Uterus (tissue), 4 donors: ENCODE measurements around the gene EP300. TPM values are rescaled to one million over a fixed set of nuclear protein-coding genes. Genes with fewer than 3 reads are reported as not detected.

Experiments
- DNase-seq, 2 donors: peaks; one replicate each; pipeline ENCODE4 v3.0.0-alpha.2; 2019 to 2020
- H3K27ac ChIP-seq, 2 donors: fragments of 200-600 bp; sonication (generic); 1 replicate in 1 of 2; 2 replicates in 1 of 2; pipeline ENCODE4 v1.5.1; 2016 to 2018
- H3K27me3 ChIP-seq, 2 donors: fragments of 200-600 bp; sonication (generic); one replicate each; pipeline ENCODE4 v1.5.1; 2018 to 2019; ENCODE audit warnings: control low read depth in 1 of 2
- H3K36me3 ChIP-seq, 2 donors: fragments of 200-600 bp; sonication (generic); one replicate each; pipeline ENCODE4 v1.5.1; 2019; ENCODE audit warnings: control low read depth in 1 of 2
- H3K4me1 ChIP-seq, 2 donors: fragments of 200-600 bp; sonication (generic); one replicate each; pipeline ENCODE4 v1.5.1; 2018 to 2019; ENCODE audit warnings: control low read depth in 1 of 2
- H3K4me3 ChIP-seq, 2 donors: fragments of 200-600 bp; sonication (generic); 1 replicate in 1 of 2; 2 replicates in 1 of 2; pipeline ENCODE4 v1.5.1; 2018 to 2019; ENCODE audit warnings: mild to moderate bottlenecking in 1 of 2
- H3K9me3 ChIP-seq, 2 donors: fragments of 200-600 bp; sonication (generic); one replicate each; pipeline ENCODE4 v1.5.1; 2019; ENCODE audit warnings: control low read depth in 1 of 2
- POLR2A ChIP-seq, 2 donors: fragments of 450-650 bp; IDR thresholded peaks; one replicate each; pipeline ENCODE4 v1.6.1; 2016; ENCODE audit warnings: antibody characterized with exemption in 2 of 2, mild to moderate bottlenecking in 1 of 2, moderate library complexity in 1 of 2
- intact Hi-C: fragments of 100-400 bp; cut with DNase I; formaldehyde crosslinking; loops from one replicate; pipeline ENCODE4 v1.15.1; 2023; ENCODE audit warnings: low total_unique reads
- total RNA-seq, 4 donors: library from RNA; depleted of rRNA in 3 of 4; stranded (reverse); fragments of >200 nt in 3 of 4; gene quantifications; one replicate each; pipeline versions ENCODE4 v1.1.0 to v1.2.4, GENCODE V29; 2014 to 2023
- TF ChIP-seq, protein P1 (sequence below), 4 experiments: fragments of 200-600 bp in 2 of 4; fragments of 450-650 bp in 2 of 4; sonication (generic) in 2 of 4; IDR thresholded peaks; one replicate each; pipeline ENCODE4 v1.5.1; 2016 to 2019; ENCODE audit warnings: antibody characterized with exemption in 4 of 4, mild to moderate bottlenecking in 2 of 4, moderate library complexity in 1 of 4
- donor health status: DM: yes; HTN: yes; CAD: no.

The EP300 gene
- total RNA-seq, 4 donors from 2014 or later: 18.8 to 116 (median 72.5) TPM

DNA sequence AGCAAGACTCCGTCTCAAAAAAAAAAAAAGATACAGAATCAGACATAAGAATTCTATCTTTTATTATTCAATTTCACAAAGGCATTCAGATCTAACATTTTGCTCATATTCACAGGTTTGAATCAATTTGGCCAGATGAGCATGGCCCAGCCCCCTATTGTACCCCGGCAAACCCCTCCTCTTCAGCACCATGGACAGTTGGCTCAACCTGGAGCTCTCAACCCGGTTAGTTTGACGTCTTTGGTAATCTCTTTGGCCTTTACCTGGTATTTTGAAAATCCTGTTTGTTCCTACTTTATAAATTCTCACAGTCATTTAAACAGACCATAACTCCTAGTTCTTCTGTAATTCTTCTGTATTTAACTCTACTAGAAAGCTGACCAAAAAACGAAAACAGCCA is 55.3 kb downstream of the EP300 start:
- no peaks in the 10 kb centered on the region for H3K27me3 ChIP-seq
- TF ChIP-seq POLR2A (IDR thresholded peaks at IDR 0.05): no peak
- TF ChIP-seq, protein P1, sequence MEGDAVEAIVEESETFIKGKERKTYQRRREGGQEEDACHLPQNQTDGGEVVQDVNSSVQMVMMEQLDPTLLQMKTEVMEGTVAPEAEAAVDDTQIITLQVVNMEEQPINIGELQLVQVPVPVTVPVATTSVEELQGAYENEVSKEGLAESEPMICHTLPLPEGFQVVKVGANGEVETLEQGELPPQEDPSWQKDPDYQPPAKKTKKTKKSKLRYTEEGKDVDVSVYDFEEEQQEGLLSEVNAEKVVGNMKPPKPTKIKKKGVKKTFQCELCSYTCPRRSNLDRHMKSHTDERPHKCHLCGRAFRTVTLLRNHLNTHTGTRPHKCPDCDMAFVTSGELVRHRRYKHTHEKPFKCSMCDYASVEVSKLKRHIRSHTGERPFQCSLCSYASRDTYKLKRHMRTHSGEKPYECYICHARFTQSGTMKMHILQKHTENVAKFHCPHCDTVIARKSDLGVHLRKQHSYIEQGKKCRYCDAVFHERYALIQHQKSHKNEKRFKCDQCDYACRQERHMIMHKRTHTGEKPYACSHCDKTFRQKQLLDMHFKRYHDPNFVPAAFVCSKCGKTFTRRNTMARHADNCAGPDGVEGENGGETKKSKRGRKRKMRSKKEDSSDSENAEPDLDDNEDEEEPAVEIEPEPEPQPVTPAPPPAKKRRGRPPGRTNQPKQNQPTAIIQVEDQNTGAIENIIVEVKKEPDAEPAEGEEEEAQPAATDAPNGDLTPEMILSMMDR (IDR thresholded peaks at IDR 0.05): no peak
- DNase-seq: no peak
- no peaks in the 10 kb centered on the region for H3K4me1 ChIP-seq
- H3K4me3 ChIP-seq: no peak overlapping the region
- no peaks in the 10 kb centered on the region for H3K9me3 ChIP-seq
- intact Hi-C loops: no loop called here
- H3K36me3 ChIP-seq: no peaks in the 10 kb centered on the region
- no peak overlapping the region for H3K27ac ChIP-seq

DNA sequence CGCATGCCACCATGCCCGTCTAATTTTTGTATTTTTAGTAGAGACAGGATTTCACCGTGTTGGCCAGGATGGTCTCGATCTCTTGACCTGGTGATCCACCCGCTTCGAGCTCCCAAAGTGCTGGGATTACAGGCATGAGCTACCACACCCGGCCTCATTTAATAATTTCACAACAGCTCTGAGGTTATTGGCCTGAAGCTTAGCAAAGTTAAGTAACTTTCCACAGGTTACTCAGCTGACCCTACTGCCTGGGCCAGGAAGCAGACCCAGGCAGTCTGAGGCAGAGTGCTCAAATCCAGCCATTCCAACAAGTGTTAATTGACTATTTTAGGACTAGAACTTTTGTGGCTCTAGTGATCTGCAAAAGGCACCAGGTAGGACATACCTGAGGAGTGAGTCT is 60.5 kb downstream of the EP300 start:
- TF ChIP-seq POLR2A (IDR thresholded peaks at IDR 0.05): no peak
- TF ChIP-seq, protein P1 (IDR thresholded peaks at IDR 0.05): no peak
- Histone ChIP-seq H3K36me3 (no peaks in the 10 kb centered on the region), H3K27ac (no peak overlapping the region), H3K9me3 (no peaks in the 10 kb centered on the region), H3K27me3 (no peaks in the 10 kb centered on the region), H3K4me1 (no peaks in the 10 kb centered on the region), H3K4me3 (no peak overlapping the region)
- DNase-seq: no peak
- intact Hi-C loops: no loop called here

GRCh38 chr22:41157083-41157482 is 64.7 kb downstream of the EP300 start:
- no peak for TF ChIP-seq POLR2A (IDR thresholded peaks at IDR 0.05)
- TF ChIP-seq, protein P1 (IDR thresholded peaks at IDR 0.05): no peak
- Histone ChIP-seq H3K9me3 (no peaks in the 10 kb centered on the region), H3K4me1 (no peaks in the 10 kb centered on the region), H3K36me3 (no peaks in the 10 kb centered on the region), H3K27ac (no peak overlapping the region), H3K4me3 (no peak overlapping the region), H3K27me3 (no peaks in the 10 kb centered on the region)
- intact Hi-C loops: no loop called here
- DNase-seq: no peak

DNA sequence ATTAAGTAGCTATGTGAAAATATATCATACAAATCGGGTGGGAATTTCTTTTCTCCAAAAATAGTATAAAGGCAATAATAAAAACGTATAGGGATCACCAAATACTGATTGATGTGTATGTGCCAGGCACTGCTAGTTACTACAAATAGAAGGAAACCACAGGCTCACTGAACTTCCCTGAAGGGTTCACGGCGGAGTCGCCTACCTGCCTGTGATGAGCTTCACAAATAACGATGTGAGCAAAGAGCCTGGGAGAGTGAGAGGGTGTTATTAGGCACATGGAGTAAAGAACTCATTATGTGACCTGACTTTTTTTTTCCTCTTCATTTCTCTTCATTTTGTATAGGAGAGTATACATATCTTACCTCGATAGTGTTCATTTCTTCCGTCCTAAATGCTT is 76.8 kb downstream of the EP300 start:
- no peaks in the 10 kb centered on the region for H3K27me3 ChIP-seq
- DNase-seq: no peak
- H3K9me3 ChIP-seq: no peaks in the 10 kb centered on the region
- H3K4me1 ChIP-seq: no peaks in the 10 kb centered on the region
- TF ChIP-seq POLR2A (IDR thresholded peaks at IDR 0.05): no peak
- TF ChIP-seq, protein P1 (IDR thresholded peaks at IDR 0.05): no peak
- H3K36me3 ChIP-seq: no peaks in the 10 kb centered on the region
- no peak overlapping the region for H3K4me3 ChIP-seq
- H3K27ac ChIP-seq: no peak overlapping the region
- intact Hi-C loops: no loop called here

DNA sequence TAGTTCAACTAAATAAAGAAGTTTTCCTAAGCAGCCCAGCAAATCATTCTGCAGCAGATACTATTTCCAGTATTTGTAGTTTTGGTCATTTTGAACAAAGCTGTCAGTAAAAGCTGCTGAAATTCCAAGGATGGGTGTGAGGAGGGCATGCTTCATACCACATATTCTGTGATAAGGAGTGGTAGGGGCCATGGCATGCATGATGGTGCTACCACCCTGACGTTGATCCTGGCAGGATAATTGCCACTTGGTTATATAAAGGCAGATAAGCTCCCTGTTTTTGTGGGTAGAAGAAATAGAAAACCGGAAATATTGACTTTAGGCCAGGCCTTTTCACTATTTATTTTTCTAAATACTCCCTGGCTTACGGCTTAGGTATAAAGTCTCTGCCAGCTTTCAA is 79.6 kb downstream of the EP300 start:
- TF ChIP-seq, protein P1 (IDR thresholded peaks at IDR 0.05): no peak
- no peak for TF ChIP-seq POLR2A (IDR thresholded peaks at IDR 0.05)
- Histone ChIP-seq H3K9me3 (no peaks in the 10 kb centered on the region), H3K27me3 (no peaks in the 10 kb centered on the region), H3K4me3 (no peak overlapping the region), H3K36me3 (no peaks in the 10 kb centered on the region), H3K27ac (no peak overlapping the region), H3K4me1 (no peaks in the 10 kb centered on the region)
- no peak for DNase-seq
- intact Hi-C loops: no loop called here
